Esophagus muscularis mucosa (tissue), 3 donors: ENCODE data around the gene IMPA2.

Source experiments
- POLR2A ChIP-seq: fragments of 450-650 bp; IDR thresholded peaks from one replicate; pipeline ENCODE4 v1.6.1; 2017; ENCODE audit warnings: antibody characterized with exemption, moderate library complexity, mild to moderate bottlenecking, low read depth
- POLR2AphosphoS5 ChIP-seq, 2 donors: sonication (generic); formaldehyde crosslinking; IDR thresholded peaks; one replicate each; pipeline ENCODE4 v1.6.1; 2017; ENCODE audit warnings: antibody characterized with exemption in 2 of 2
- TF ChIP-seq, protein P1 (sequence below), 3 experiments: fragments of 200-600 bp in 2 of 3; fragments of 450-650 bp in 1 of 3; sonication (generic) in 2 of 3; IDR thresholded peaks; one replicate each; pipeline ENCODE4 v1.5.1; 2017 to 2019; ENCODE audit warnings: antibody characterized with exemption in 3 of 3, mild to moderate bottlenecking in 2 of 3, moderate library complexity in 1 of 3

DNA sequence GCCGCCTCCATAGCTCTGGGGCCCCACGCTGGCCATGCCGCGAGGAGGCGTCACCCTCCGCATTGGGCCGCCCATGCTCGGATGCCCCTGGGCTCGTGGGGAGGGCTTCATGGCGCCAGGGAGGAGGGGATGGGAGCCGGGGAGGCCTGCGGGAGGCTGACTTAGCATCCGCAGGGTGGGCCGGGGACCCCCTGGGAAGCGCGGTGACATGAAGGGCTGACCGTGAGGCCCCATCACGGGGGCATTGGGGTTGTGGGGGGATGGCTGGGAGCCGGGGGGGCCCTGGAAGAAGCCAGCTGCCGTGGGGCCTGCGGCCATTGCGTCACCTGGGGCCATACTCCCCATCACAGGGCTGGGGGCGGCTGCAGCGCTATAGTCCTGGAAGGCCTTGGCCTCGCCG, 86.4 kb downstream of the IMPA2 start:
- TF ChIP-seq, protein P1, sequence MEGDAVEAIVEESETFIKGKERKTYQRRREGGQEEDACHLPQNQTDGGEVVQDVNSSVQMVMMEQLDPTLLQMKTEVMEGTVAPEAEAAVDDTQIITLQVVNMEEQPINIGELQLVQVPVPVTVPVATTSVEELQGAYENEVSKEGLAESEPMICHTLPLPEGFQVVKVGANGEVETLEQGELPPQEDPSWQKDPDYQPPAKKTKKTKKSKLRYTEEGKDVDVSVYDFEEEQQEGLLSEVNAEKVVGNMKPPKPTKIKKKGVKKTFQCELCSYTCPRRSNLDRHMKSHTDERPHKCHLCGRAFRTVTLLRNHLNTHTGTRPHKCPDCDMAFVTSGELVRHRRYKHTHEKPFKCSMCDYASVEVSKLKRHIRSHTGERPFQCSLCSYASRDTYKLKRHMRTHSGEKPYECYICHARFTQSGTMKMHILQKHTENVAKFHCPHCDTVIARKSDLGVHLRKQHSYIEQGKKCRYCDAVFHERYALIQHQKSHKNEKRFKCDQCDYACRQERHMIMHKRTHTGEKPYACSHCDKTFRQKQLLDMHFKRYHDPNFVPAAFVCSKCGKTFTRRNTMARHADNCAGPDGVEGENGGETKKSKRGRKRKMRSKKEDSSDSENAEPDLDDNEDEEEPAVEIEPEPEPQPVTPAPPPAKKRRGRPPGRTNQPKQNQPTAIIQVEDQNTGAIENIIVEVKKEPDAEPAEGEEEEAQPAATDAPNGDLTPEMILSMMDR (IDR thresholded peaks at IDR 0.05): no peak
- no peak for TF ChIP-seq POLR2A
- no peak for TF ChIP-seq POLR2AphosphoS5 (IDR thresholded peaks at IDR 0.05)
